ENCODE measurements around the gene TIMP1. TPM values are rescaled to one million over a fixed set of nuclear protein-coding genes. Genes with fewer than 3 reads are reported as not detected.

TIMP1 gene
- total RNA-seq, 1 experiment from 2014 or later = 35.4 TPM

GRCh38 chrX:47620303-47620685, 38.1 kb downstream of the TIMP1 start:
- H3K27me3 Mint-ChIP-seq (ENCODE audit: low read depth) = peaks cover 39% of the 10 kb centered on the region
- H3K9me3 Mint-ChIP-seq = no peaks in the 10 kb centered on the region
- H3K4me1 Mint-ChIP-seq = peaks cover 20% of the 10 kb centered on the region
- no peak overlapping the region for H3K27ac Mint-ChIP-seq
- H3K36me3 Mint-ChIP-seq = no peaks in the 10 kb centered on the region
- DNase-seq (ENCODE audit: low spot score) = no peak
- peak overlapping the region; percentile 64 for H3K4me3 Mint-ChIP-seq
- CTCF ChIA-PET = interaction anchor here (0.6 kb wide), 1 partner anchor 12 kb away, joined by 3 read pairs; no protein-coding TSS in a partner anchor
- TF ChIP-seq E2F5 (CRISPR knock-in tag; IDR thresholded peaks at IDR 0.05) (no peak), CBFB (CRISPR knock-in tag; IDR thresholded peaks at IDR 0.05; ENCODE audit: low read depth) (no peak), ZNF232 (CRISPR knock-in tag; IDR thresholded peaks at IDR 0.05) (no peak)
- no peak for ATAC-seq
- POLR2A ChIA-PET = no interaction called here

DNA sequence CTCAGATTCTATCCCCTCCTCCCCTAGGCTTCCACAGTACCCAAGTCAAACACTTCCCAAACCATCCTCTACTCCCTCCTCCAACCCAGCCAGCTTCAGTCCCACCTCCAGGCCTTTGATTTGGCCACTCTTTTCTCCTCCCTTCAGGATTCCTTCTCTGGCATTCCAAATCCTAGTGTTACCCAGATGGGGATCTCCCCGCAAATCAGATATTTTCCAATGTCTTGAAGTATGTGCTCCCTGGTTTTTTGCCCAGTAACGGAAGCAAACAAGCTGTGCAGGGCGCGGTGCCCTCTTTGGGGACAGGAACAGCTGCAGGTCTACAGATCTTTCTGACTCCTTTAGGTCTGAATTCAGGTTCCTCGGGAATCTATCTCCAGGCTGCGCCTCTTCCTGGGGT, 39.6 kb downstream of the TIMP1 start:
- TF ChIP-seq ZNF671 (CRISPR knock-in tag; IDR thresholded peaks at IDR 0.05) (no peak), GABPB1 (CRISPR knock-in tag; IDR thresholded peaks at IDR 0.05) (no peak)
- TF ChIP-seq, protein P1, sequence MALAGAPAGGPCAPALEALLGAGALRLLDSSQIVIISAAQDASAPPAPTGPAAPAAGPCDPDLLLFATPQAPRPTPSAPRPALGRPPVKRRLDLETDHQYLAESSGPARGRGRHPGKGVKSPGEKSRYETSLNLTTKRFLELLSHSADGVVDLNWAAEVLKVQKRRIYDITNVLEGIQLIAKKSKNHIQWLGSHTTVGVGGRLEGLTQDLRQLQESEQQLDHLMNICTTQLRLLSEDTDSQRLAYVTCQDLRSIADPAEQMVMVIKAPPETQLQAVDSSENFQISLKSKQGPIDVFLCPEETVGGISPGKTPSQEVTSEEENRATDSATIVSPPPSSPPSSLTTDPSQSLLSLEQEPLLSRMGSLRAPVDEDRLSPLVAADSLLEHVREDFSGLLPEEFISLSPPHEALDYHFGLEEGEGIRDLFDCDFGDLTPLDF (CRISPR knock-in tag; IDR thresholded peaks at IDR 0.05) = no peak
- Mint-ChIP-seq H3K4me1 (peaks cover 20% of the 10 kb centered on the region), H3K27ac (no peak overlapping the region), H3K9me3 (no peaks in the 10 kb centered on the region), H3K4me3 (no peak overlapping the region), H3K36me3 (no peaks in the 10 kb centered on the region), H3K27me3 (ENCODE audit: low read depth) (peaks cover 39% of the 10 kb centered on the region)
- POLR2A ChIA-PET = no interaction called here
- ATAC-seq (no peak), DNase-seq (ENCODE audit: low spot score) (no peak)
- CTCF ChIA-PET = no interaction called here

GRCh38 chrX:47623540-47624027, 41.3 kb downstream of the TIMP1 start:
- DNase-seq (ENCODE audit: low spot score) = peak; percentile 81
- H3K4me1 Mint-ChIP-seq = peaks cover 21% of the 10 kb centered on the region
- peak overlapping the region; percentile 90 for H3K27ac Mint-ChIP-seq
- H3K27me3 Mint-ChIP-seq (ENCODE audit: low read depth) = peaks cover 27% of the 10 kb centered on the region
- H3K4me3 Mint-ChIP-seq = peak overlapping the region; percentile 72
- no peaks in the 10 kb centered on the region for H3K9me3 Mint-ChIP-seq
- TF ChIP-seq, protein P2, sequence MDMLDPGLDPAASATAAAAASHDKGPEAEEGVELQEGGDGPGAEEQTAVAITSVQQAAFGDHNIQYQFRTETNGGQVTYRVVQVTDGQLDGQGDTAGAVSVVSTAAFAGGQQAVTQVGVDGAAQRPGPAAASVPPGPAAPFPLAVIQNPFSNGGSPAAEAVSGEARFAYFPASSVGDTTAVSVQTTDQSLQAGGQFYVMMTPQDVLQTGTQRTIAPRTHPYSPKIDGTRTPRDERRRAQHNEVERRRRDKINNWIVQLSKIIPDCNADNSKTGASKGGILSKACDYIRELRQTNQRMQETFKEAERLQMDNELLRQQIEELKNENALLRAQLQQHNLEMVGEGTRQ (CRISPR knock-in tag; IDR thresholded peaks at IDR 0.05) = no peak
- TF ChIP-seq SP1 (CRISPR knock-in tag; conservative IDR thresholded peaks at IDR 0.05) = peak; percentile 44; the same call in 1 of the 2 replicates
- peak; percentile 20; the same call in 1 of the 2 replicates for TF ChIP-seq ETV6 (CRISPR knock-in tag; IDR thresholded peaks at IDR 0.05)
- TF ChIP-seq, protein P3, sequence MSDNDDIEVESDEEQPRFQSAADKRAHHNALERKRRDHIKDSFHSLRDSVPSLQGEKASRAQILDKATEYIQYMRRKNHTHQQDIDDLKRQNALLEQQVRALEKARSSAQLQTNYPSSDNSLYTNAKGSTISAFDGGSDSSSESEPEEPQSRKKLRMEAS (CRISPR knock-in tag; IDR thresholded peaks at IDR 0.05) = peak; percentile 25; the same call in 1 of the 2 replicates
- peak; percentile 74 for TF ChIP-seq NFYB (CRISPR knock-in tag; conservative IDR thresholded peaks at IDR 0.05; ENCODE audit: low read depth)
- no peak for TF ChIP-seq ZNF671 (CRISPR knock-in tag; IDR thresholded peaks at IDR 0.05)
- TF ChIP-seq NR2C2 (CRISPR knock-in tag; IDR thresholded peaks at IDR 0.05) = no peak
- no peak for TF ChIP-seq RORB (CRISPR knock-in tag; IDR thresholded peaks at IDR 0.05)
- POLR2A ChIA-PET = interaction anchor here (0.8 to 1.5 kb wide), 3 partner anchors 22 to 42 kb away, joined by 3 to 4 read pairs (median 4); partner anchors contain the start of gene ELK1
- H3K36me3 Mint-ChIP-seq = no peaks in the 10 kb centered on the region
- peak; percentile 94 for ATAC-seq
- CTCF ChIA-PET = interaction anchor here (0.7 to 2.2 kb wide), 7 partner anchors 15 to 100 kb away, joined by 3 to 17 read pairs (median 4); no protein-coding TSS in a partner anchor

DNA sequence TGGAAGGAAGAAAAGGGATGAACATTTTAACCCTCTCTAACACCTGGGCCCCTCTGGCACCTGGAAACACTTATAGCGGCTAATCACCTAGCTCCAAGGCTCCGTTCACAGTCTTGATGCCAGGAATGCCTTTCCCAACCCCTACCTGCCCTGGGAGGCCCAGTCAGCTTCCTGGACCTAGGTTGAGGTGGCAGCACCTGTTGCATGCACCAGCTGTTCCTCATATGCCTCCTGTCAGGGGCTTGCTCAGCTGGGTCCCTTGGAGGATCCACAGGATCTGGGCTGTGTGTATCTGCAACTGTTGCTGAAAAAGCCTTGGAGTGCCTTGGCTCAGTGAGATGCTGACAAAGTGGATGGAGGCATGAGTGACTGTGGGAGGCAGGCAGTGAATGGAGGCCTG, 43.1 kb downstream of the TIMP1 start:
- Mint-ChIP-seq H3K4me1 (peaks cover 28% of the 10 kb centered on the region), H3K4me3 (no peak overlapping the region), H3K27me3 (ENCODE audit: low read depth) (peaks cover 22% of the 10 kb centered on the region), H3K27ac (no peak overlapping the region), H3K9me3 (no peaks in the 10 kb centered on the region), H3K36me3 (no peaks in the 10 kb centered on the region)
- DNase-seq (ENCODE audit: low spot score) = no peak
- CTCF ChIA-PET = interaction anchor here (1.0 to 2.2 kb wide), 3 partner anchors 19 to 128 kb away, joined by 3 to 17 read pairs (median 8); no protein-coding TSS in a partner anchor
- no peak for ATAC-seq
- POLR2A ChIA-PET = interaction anchor here (0.9 kb wide), 1 partner anchor 50 kb away, joined by 3 read pairs; no protein-coding TSS in a partner anchor
- TF ChIP-seq ATF1 (CRISPR knock-in tag; IDR thresholded peaks at IDR 0.05) (no peak), AR (CRISPR knock-in tag; IDR thresholded peaks at IDR 0.05) (no peak), PRRX2 (CRISPR knock-in tag; IDR thresholded peaks at IDR 0.05) (no peak), USF1 (CRISPR knock-in tag; IDR thresholded peaks at IDR 0.05) (no peak), ZNF423 (CRISPR knock-in tag; IDR thresholded peaks at IDR 0.05) (no peak), FOXP1 (CRISPR knock-in tag; IDR thresholded peaks at IDR 0.05; ENCODE audit: borderline replicate concordance) (no peak), ZNF425 (CRISPR knock-in tag; conservative IDR thresholded peaks at IDR 0.05) (no peak), NFE2L1 (CRISPR knock-in tag; IDR thresholded peaks at IDR 0.05) (no peak)

Data from WTC11 (cell line).